H9 (cell line): ENCODE measurements around the gene ZNF385D. TPM values are rescaled to one million over a fixed set of nuclear protein-coding genes. Genes with fewer than 3 reads are reported as not detected.

Experiments
- DNase-seq: peaks from one replicate; pipeline ENCODE4 v3.0.0-alpha.2; 2017
- H2AFZ ChIP-seq: one replicate; pipeline ENCODE4 v1.6.1; 2013; ENCODE audit warnings: mild to moderate bottlenecking, low read length, control low read depth, moderate library complexity
- H2AK5ac ChIP-seq: 2 replicates; pipeline ENCODE4 v1.6.1; 2013; ENCODE audit warnings: low read length, control low read depth, mixed read lengths; ENCODE audit not compliant: insufficient read length
- H2BK120ac ChIP-seq: one replicate; pipeline ENCODE4 v1.6.1; 2013; ENCODE audit warnings: low read depth, mild to moderate bottlenecking, low read length, control low read depth, inconsistent platforms; ENCODE audit not compliant: poor library complexity, severe bottlenecking
- H2BK12ac ChIP-seq: 2 replicates; pipeline ENCODE4 v1.6.1; 2013; ENCODE audit warnings: low read length, control low read depth, mixed read lengths, low read depth; ENCODE audit not compliant: insufficient read length
- H2BK15ac ChIP-seq: 2 replicates; pipeline ENCODE4 v1.6.1; 2013; ENCODE audit warnings: low read depth, low read length, control low read depth
- H2BK20ac ChIP-seq: one replicate; pipeline ENCODE4 v1.6.1; 2013; ENCODE audit warnings: low read depth, mild to moderate bottlenecking, low read length, control low read depth, inconsistent platforms; ENCODE audit not compliant: poor library complexity, severe bottlenecking
- H2BK5ac ChIP-seq: 2 replicates; pipeline ENCODE4 v1.6.1; 2013; ENCODE audit warnings: low read length, control low read depth, mixed read lengths; ENCODE audit not compliant: insufficient read length
- H3K14ac ChIP-seq: 2 replicates; pipeline ENCODE4 v1.6.1; 2013; ENCODE audit warnings: low read length, control low read depth; ENCODE audit not compliant: insufficient read depth
- H3K18ac ChIP-seq: 2 replicates; pipeline ENCODE4 v1.6.1; 2013; ENCODE audit warnings: low read depth, mild to moderate bottlenecking, mixed read lengths, low read length, control low read depth; ENCODE audit not compliant: insufficient read length
- H3K23ac ChIP-seq: 2 replicates; pipeline ENCODE4 v1.6.1; 2013; ENCODE audit warnings: low read length, control low read depth, mixed read lengths, low read depth; ENCODE audit not compliant: insufficient read length
- H3K23me2 ChIP-seq: 2 replicates; pipeline ENCODE4 v1.6.1; 2013; ENCODE audit warnings: low read depth, mild to moderate bottlenecking, mixed read lengths, low read length, control low read depth; ENCODE audit not compliant: insufficient read length, poor library complexity, severe bottlenecking
- H3K27ac ChIP-seq: 2 replicates; pipeline ENCODE4 v1.5.1; 2013; ENCODE audit warnings: low read length, control low read depth, mixed read lengths, low read depth; ENCODE audit not compliant: insufficient read length
- H3K27me3 ChIP-seq: 2 replicates; pipeline ENCODE4 v1.6.1; 2013; ENCODE audit warnings: low read length, control low read depth, inconsistent platforms; ENCODE audit not compliant: insufficient read depth
- H3K4ac ChIP-seq: 2 replicates; pipeline ENCODE4 v1.6.1; 2013; ENCODE audit warnings: low read depth, mild to moderate bottlenecking, control low read depth, inconsistent platforms, low read length, moderate library complexity
- H3K4me1 ChIP-seq: 2 replicates; pipeline ENCODE4 v1.6.1; 2013; ENCODE audit warnings: low read length, control low read depth, inconsistent platforms; ENCODE audit not compliant: insufficient read depth
- H3K4me2 ChIP-seq: 2 replicates; pipeline ENCODE4 v1.6.1; 2013; ENCODE audit warnings: low read length, control low read depth, mixed read lengths; ENCODE audit not compliant: insufficient read length, insufficient read depth
- H3K56ac ChIP-seq: 2 replicates; pipeline ENCODE4 v1.6.1; 2013; ENCODE audit warnings: low read depth, mild to moderate bottlenecking, mixed read lengths, low read length, control low read depth; ENCODE audit not compliant: insufficient read length
- H3K79me1 ChIP-seq: 2 replicates; pipeline ENCODE4 v1.6.1; 2013; ENCODE audit warnings: low read depth, mild to moderate bottlenecking, moderate library complexity, low read length, control low read depth, inconsistent platforms; ENCODE audit not compliant: insufficient read depth, poor library complexity, severe bottlenecking
- H3K79me2 ChIP-seq: 2 replicates; pipeline ENCODE4 v1.6.1; 2013; ENCODE audit warnings: low read length, control low read depth, inconsistent platforms; ENCODE audit not compliant: insufficient read depth
- H3K9ac ChIP-seq: 2 replicates; pipeline ENCODE4 v1.6.1; 2013; ENCODE audit warnings: low read length, control low read depth, mixed read lengths; ENCODE audit not compliant: insufficient read length; ENCODE audit errors: extremely low read depth
- H3K9me3 ChIP-seq: one replicate; pipeline ENCODE4 v1.6.1; 2013; ENCODE audit warnings: low read depth, low read length, inconsistent platforms; ENCODE audit not compliant: control insufficient read depth
- H3T11ph ChIP-seq: one replicate; pipeline ENCODE4 v1.6.1; 2013; ENCODE audit warnings: mild to moderate bottlenecking, low read length, control low read depth, inconsistent platforms
- H4K20me1 ChIP-seq: one replicate; pipeline ENCODE4 v1.6.1; 2013; ENCODE audit not compliant: control insufficient read depth, insufficient read length, insufficient read depth
- H4K5ac ChIP-seq: 2 replicates; pipeline ENCODE4 v1.6.1; 2013; ENCODE audit warnings: low read depth, mild to moderate bottlenecking, mixed read lengths, low read length, control low read depth; ENCODE audit not compliant: insufficient read length
- H4K8ac ChIP-seq: replicated peaks from 2 replicates; pipeline ENCODE4 v1.6.1; 2013; ENCODE audit warnings: low read length, control low read depth, mixed read lengths, low read depth; ENCODE audit not compliant: insufficient read length
- H4K91ac ChIP-seq: 2 replicates; pipeline ENCODE4 v1.6.1; 2013; ENCODE audit warnings: low read depth, mild to moderate bottlenecking, moderate library complexity, mixed read lengths, low read length, control low read depth; ENCODE audit not compliant: insufficient read length
- H3K27ac Mint-ChIP-seq, 3 experiments: 2 replicates in 2 of 3; 3 replicates in 1 of 3; pipeline ENCODE4 v1.8.0; 2020 to 2021; ENCODE audit warnings: mixed read lengths in 3 of 3, mild to moderate bottlenecking in 1 of 3, moderate library complexity in 1 of 3
- H3K27me3 Mint-ChIP-seq: 2 replicates; pipeline ENCODE4 v1.8.0; 2021; ENCODE audit warnings: low read depth, mild to moderate bottlenecking, moderate library complexity, mixed read lengths
- H3K36me3 Mint-ChIP-seq, 3 experiments: 2 replicates in 2 of 3; 3 replicates in 1 of 3; pipeline ENCODE4 v1.8.0; 2020 to 2021; ENCODE audit warnings: low read depth in 3 of 3, mixed read lengths in 3 of 3; ENCODE audit not compliant: insufficient read depth in 1 of 3
- H3K4me1 Mint-ChIP-seq, 2 experiments: 2 replicates each; pipeline ENCODE4 v1.8.0; 2020; ENCODE audit warnings: mixed read lengths in 2 of 2
- H3K4me3 Mint-ChIP-seq, 2 experiments: 2 replicates in 1 of 2; 3 replicates in 1 of 2; pipeline ENCODE4 v1.8.0; 2020 to 2021; ENCODE audit warnings: mild to moderate bottlenecking in 2 of 2, mixed read lengths in 2 of 2, moderate library complexity in 1 of 2
- H3K9me3 Mint-ChIP-seq, 2 experiments: 2 replicates in 1 of 2; 3 replicates in 1 of 2; pipeline ENCODE4 v1.8.0; 2020; ENCODE audit warnings: mild to moderate bottlenecking in 2 of 2, mixed read lengths in 2 of 2, moderate library complexity in 1 of 2
- CTCF ChIP-seq: fragments of 200-600 bp; sonication (generic); conservative IDR thresholded peaks from 3 replicates; pipeline ENCODE4 v1.8.0; 2021; ENCODE audit warnings: antibody characterized with exemption, mild to moderate bottlenecking
- WGBS: extraction: QIAGEN DNeasy Blood & Tissue Kit; methylation state at CpG from one replicate; pipeline ENCODE4 v1.1.7; 2013; ENCODE audit warnings: missing lambda C conversion rate, low lambda C conversion rate, mixed read lengths; ENCODE audit not compliant: insufficient read length; ENCODE audit errors: extremely low coverage; 5-methylcytosine and 5-hydroxymethylcytosine counted together
- total RNA-seq: library from RNA; stranded (reverse); gene quantifications from 2 replicates; pipeline ENCODE4 v1.2.1, GENCODE V29; 2021

Gene ZNF385D
- total RNA-seq, 1 experiment from 2014 or later: 1.5 TPM

GRCh38 chr3:21599890-21600289 is 151.1 kb downstream of the ZNF385D start:
- H2BK20ac ChIP-seq: no peak overlapping the region
- no peak overlapping the region for H3K27ac ChIP-seq
- no peak overlapping the region for H2BK120ac ChIP-seq
- H3K27me3 Mint-ChIP-seq: no peaks in the 10 kb centered on the region
- H4K8ac ChIP-seq: no peak overlapping the region
- no peak overlapping the region for H3K56ac ChIP-seq
- peaks cover 4% of the 10 kb centered on the region; the same call in 1 of the 2 replicates for H3K4me1 ChIP-seq
- H3K23me2 ChIP-seq: no peaks in the 10 kb centered on the region
- peaks cover 3% of the 10 kb centered on the region in 2 experiments; a peak in 2 of 5 replicates for H3K9me3 Mint-ChIP-seq
- no peak overlapping the region for H3K9ac ChIP-seq
- H3K4ac ChIP-seq: no peak overlapping the region
- no peak overlapping the region for H4K91ac ChIP-seq
- H3K4me3 Mint-ChIP-seq: no peak overlapping the region
- no peak overlapping the region for H3K14ac ChIP-seq
- no peak overlapping the region for H2BK5ac ChIP-seq
- peak; percentile 32 for DNase-seq
- no peaks in the 10 kb centered on the region for H3K9me3 ChIP-seq
- H3K27me3 ChIP-seq: no peaks in the 10 kb centered on the region
- no peaks in the 10 kb centered on the region for H3K79me1 ChIP-seq
- H2AFZ ChIP-seq: no peak overlapping the region
- H4K5ac ChIP-seq: no peak overlapping the region
- H3K18ac ChIP-seq: no peak overlapping the region
- H2BK15ac ChIP-seq: no peak overlapping the region
- H3K23ac ChIP-seq: no peak overlapping the region
- H3K4me2 ChIP-seq: no peak overlapping the region
- H4K20me1 ChIP-seq: no peaks in the 10 kb centered on the region
- peaks cover 11 to 14% of the 10 kb centered on the region in 2 experiments for H3K4me1 Mint-ChIP-seq
- no peak for TF ChIP-seq CTCF
- no peaks in the 10 kb centered on the region for H3K79me2 ChIP-seq
- peak overlapping the region; percentile 83 to 97 (median 93); a peak in 5 of 7 replicates for H3K27ac Mint-ChIP-seq
- peak overlapping the region; percentile 41 for H3T11ph ChIP-seq
- no peak overlapping the region for H2BK12ac ChIP-seq
- peaks cover 4 to 10% (median 5%) of the 10 kb centered on the region in 3 experiments; a peak in 4 of 7 replicates for H3K36me3 Mint-ChIP-seq
- no CpG with 5 or more reads among the region's 6 CpGs for WGBS
- no peak overlapping the region for H2AK5ac ChIP-seq
